Keratinocyte (primary cell): Measurements from ENCODE around the gene CDK10. TPM values are rescaled to one million over a fixed set of nuclear protein-coding genes. Genes with fewer than 3 reads are reported as not detected.

Source experiments
- DNase-seq: peaks from one replicate; pipeline ENCODE4 v3.0.0-alpha.2; 2011; ENCODE audit warnings: low read depth, missing footprints, low spot score
- FAIRE-seq: peaks from 2 replicates; lab custom pipeline; 2011; peaks lifted over from hg19 to GRCh38; lab: Jason Lieb, UNC
- H2AFZ ChIP-seq: 2 replicates; pipeline ENCODE4 v1.6.0; 2012; ENCODE audit warnings: low read length, control low read depth, inconsistent platforms; ENCODE audit not compliant: control insufficient read depth
- H3K27ac ChIP-seq: 2 replicates; pipeline ENCODE4 v1.5.1; 2011; ENCODE audit warnings: low read length; ENCODE audit not compliant: control insufficient read depth, insufficient read depth
- H3K27me3 ChIP-seq: 3 replicates; pipeline ENCODE4 v1.6.0; 2011; ENCODE audit warnings: low read length; ENCODE audit not compliant: control insufficient read depth, insufficient read depth; ENCODE audit errors: extremely low read depth
- H3K36me3 ChIP-seq, 2 experiments: 2 replicates in 1 of 2; 3 replicates in 1 of 2; pipeline ENCODE4 v1.5.1; 2011; ENCODE audit warnings: low read length in 2 of 2, mild to moderate bottlenecking in 1 of 2; ENCODE audit not compliant: control insufficient read depth in 2 of 2, insufficient read depth in 2 of 2; ENCODE audit errors: extremely low read depth in 1 of 2
- H3K4me1 ChIP-seq: 3 replicates; pipeline ENCODE4 v1.5.1; 2011; ENCODE audit warnings: low read length; ENCODE audit not compliant: control insufficient read depth, insufficient read depth; ENCODE audit errors: extremely low read depth
- H3K4me2 ChIP-seq: 3 replicates; pipeline ENCODE4 v1.6.0; 2011; ENCODE audit warnings: low read depth, low read length; ENCODE audit not compliant: control insufficient read depth, insufficient read depth; ENCODE audit errors: extremely low read depth
- H3K4me3 ChIP-seq, 3 experiments: fragments of 200-600 bp in 1 of 3; sonication (generic) in 1 of 3; 2 replicates in 2 of 3; 3 replicates in 1 of 3; pipeline ENCODE4 v1.5.1; 2011 to 2016; ENCODE audit warnings: low read length in 3 of 3, mild to moderate bottlenecking in 3 of 3, control low read depth in 2 of 3, inconsistent platforms in 1 of 3, low read depth in 1 of 3, mixed read lengths in 1 of 3, mixed run types in 1 of 3, moderate library complexity in 1 of 3; ENCODE audit not compliant: control insufficient read depth in 2 of 3, insufficient read depth in 2 of 3; ENCODE audit errors: extremely low read depth in 1 of 3
- H3K79me2 ChIP-seq: 2 replicates; pipeline ENCODE4 v1.6.0; 2012; ENCODE audit warnings: low read length; ENCODE audit not compliant: control insufficient read depth, insufficient read depth
- H3K9ac ChIP-seq: 3 replicates; pipeline ENCODE4 v1.6.0; 2011; ENCODE audit warnings: low read length; ENCODE audit not compliant: control insufficient read depth, insufficient read depth; ENCODE audit errors: extremely low read depth
- H3K9me1 ChIP-seq: 3 replicates; pipeline ENCODE4 v1.6.0; 2011; ENCODE audit warnings: low read length; ENCODE audit not compliant: control insufficient read depth, insufficient read depth; ENCODE audit errors: extremely low read depth
- H3K9me3 ChIP-seq: 2 replicates; pipeline ENCODE4 v1.5.1; 2012; ENCODE audit warnings: low read depth, low read length; ENCODE audit not compliant: control insufficient read depth
- H4K20me1 ChIP-seq: 3 replicates; pipeline ENCODE4 v1.6.0; 2011; ENCODE audit warnings: low read length; ENCODE audit not compliant: control insufficient read depth, insufficient read depth; ENCODE audit errors: extremely low read depth
- EZH2 ChIP-seq: IDR thresholded peaks from one replicate; pipeline ENCODE4 v1.6.1; 2012; ENCODE audit warnings: inconsistent platforms, mild to moderate bottlenecking, low read length, moderate library complexity
- dilution Hi-C: fragments of 300-500 bp; cut with MboI; formaldehyde crosslinking; loops from one replicate; pipeline ENCODE4 v1.7.0; 2020; ENCODE audit warnings: low sequenced_read_pairs; ENCODE audit not compliant: extremely low pct_ligation_motif_present
- polyA plus RNA-seq, 5 experiments: library from polyadenylated mRNA; depleted of rRNA in 3 of 5; stranded (reverse) in 3 of 5; stranded (forward) in 1 of 5; unstranded in 1 of 5; fragments of >200 nt; gene quantifications; 1 replicate in 1 of 5; 2 replicates in 3 of 5; 3 replicates in 1 of 5; pipeline versions ENCODE4 v1.2.1 to v1.2.3, GENCODE V29; 2011 to 2012; ENCODE audit warnings: missing spikeins in 2 of 5, low read depth in 1 of 5, low replicate concordance in 1 of 5
- TF ChIP-seq, protein P1 (sequence below), 3 experiments: IDR thresholded peaks in 1 of 3; conservative IDR thresholded peaks in 1 of 3; optimal IDR thresholded peaks in 1 of 3; 2 replicates in 2 of 3; 3 replicates in 1 of 3; pipeline versions ENCODE3 to v1.5.1; 2011; ENCODE audit warnings: low read length in 3 of 3, mild to moderate bottlenecking in 3 of 3, moderate library complexity in 2 of 3, control low read depth in 1 of 3, inconsistent platforms in 1 of 3; ENCODE audit not compliant: insufficient read depth in 2 of 3; ENCODE audit errors: extremely low read depth in 1 of 3

CDK10 gene
- polyA plus RNA-seq, 1 donor (not counting 4 experiments of a cell fraction or from before 2014, with no cell fraction given) = 30.6 TPM

DNA sequence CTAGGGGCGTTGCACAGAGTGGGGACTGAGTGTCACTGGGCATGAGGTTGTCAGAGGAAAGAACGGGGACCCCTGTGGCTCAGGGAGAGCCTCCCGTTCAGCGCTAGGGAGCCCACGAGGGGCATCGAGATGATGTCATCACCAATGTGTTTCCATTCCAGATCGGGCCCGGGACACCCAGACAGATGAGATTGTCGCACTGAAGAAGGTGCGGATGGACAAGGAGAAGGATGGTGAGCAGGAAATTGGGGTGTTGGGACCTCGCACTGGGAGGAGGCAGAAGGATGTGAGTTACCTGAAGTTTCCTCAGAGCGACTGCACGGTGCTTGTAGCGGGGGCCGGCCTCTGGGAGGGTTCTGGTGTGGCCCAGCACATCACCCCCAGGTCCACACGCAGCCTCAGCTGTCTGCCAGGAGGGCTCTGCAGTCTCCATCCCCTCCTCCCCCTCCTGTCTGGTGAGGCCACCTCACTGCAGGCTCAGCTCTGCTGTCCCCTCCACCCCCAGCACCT lies 4.0 kb downstream of the CDK10 start:
- DNase-seq (no peak), FAIRE-seq (no peak)
- H3K36me3 ChIP-seq = peaks cover 36 to 42% of the 10 kb centered on the region in 2 experiments
- TF ChIP-seq, protein P1, sequence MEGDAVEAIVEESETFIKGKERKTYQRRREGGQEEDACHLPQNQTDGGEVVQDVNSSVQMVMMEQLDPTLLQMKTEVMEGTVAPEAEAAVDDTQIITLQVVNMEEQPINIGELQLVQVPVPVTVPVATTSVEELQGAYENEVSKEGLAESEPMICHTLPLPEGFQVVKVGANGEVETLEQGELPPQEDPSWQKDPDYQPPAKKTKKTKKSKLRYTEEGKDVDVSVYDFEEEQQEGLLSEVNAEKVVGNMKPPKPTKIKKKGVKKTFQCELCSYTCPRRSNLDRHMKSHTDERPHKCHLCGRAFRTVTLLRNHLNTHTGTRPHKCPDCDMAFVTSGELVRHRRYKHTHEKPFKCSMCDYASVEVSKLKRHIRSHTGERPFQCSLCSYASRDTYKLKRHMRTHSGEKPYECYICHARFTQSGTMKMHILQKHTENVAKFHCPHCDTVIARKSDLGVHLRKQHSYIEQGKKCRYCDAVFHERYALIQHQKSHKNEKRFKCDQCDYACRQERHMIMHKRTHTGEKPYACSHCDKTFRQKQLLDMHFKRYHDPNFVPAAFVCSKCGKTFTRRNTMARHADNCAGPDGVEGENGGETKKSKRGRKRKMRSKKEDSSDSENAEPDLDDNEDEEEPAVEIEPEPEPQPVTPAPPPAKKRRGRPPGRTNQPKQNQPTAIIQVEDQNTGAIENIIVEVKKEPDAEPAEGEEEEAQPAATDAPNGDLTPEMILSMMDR (optimal IDR thresholded peaks at IDR 0.05 in 1 of 3, IDR thresholded peaks at IDR 0.05 in 1 of 3, conservative IDR thresholded peaks at IDR 0.05 in 1 of 3; ENCODE audit: extremely low read depth in 1 of 3, insufficient read depth in 2 of 3, low read length in 3 of 3) = no peak
- no peak for TF ChIP-seq EZH2
- no peak overlapping the region for H3K4me3 ChIP-seq
- no peaks in the 10 kb centered on the region for H4K20me1 ChIP-seq
- dilution Hi-C loops = no loop called here
- H3K79me2 ChIP-seq = peaks cover 24% of the 10 kb centered on the region
- peaks cover 8% of the 10 kb centered on the region for H3K4me1 ChIP-seq
- no peak overlapping the region for H3K9ac ChIP-seq
- no peak overlapping the region for H3K4me2 ChIP-seq
- no peak overlapping the region for H3K27ac ChIP-seq
- H3K9me3 ChIP-seq = no peaks in the 10 kb centered on the region
- no peaks in the 10 kb centered on the region for H3K9me1 ChIP-seq
- H2AFZ ChIP-seq = no peak overlapping the region
- H3K27me3 ChIP-seq = no peaks in the 10 kb centered on the region

- no peak for DNase-seq
- H4K20me1 ChIP-seq = no peaks in the 10 kb centered on the region
- TF ChIP-seq, protein P1 (optimal IDR thresholded peaks at IDR 0.05 in 1 of 3, IDR thresholded peaks at IDR 0.05 in 1 of 3, conservative IDR thresholded peaks at IDR 0.05 in 1 of 3; ENCODE audit: extremely low read depth in 1 of 3, insufficient read depth in 2 of 3, low read length in 3 of 3) = no peak
- no peak for TF ChIP-seq EZH2
- H2AFZ ChIP-seq = no peak overlapping the region
- H3K9me1 ChIP-seq = no peaks in the 10 kb centered on the region
- no peak for FAIRE-seq
- H3K27ac ChIP-seq = no peak overlapping the region
- no peaks in the 10 kb centered on the region for H3K27me3 ChIP-seq
- H3K9ac ChIP-seq = no peak overlapping the region
- H3K4me1 ChIP-seq = peaks cover 8% of the 10 kb centered on the region
- H3K4me2 ChIP-seq = no peak overlapping the region
- peaks cover 33 to 49% of the 10 kb centered on the region in 2 experiments for H3K36me3 ChIP-seq
- H3K9me3 ChIP-seq = no peaks in the 10 kb centered on the region
- peaks cover 24% of the 10 kb centered on the region for H3K79me2 ChIP-seq
- dilution Hi-C loops = no loop called here
- no peak overlapping the region for H3K4me3 ChIP-seq
Observed at GRCh38 chr16:89691231-89691985, 4.9 kb downstream of the CDK10 start.
